Astrocyte (in vitro differentiated cells and primary cell): ENCODE data around the gene SMARCD1. TPM values are rescaled to one million over a fixed set of nuclear protein-coding genes. Genes with fewer than 3 reads are reported as not detected.

ENCODE experiments used
- DNase-seq: peaks from one replicate; pipeline ENCODE4 v3.0.0-alpha.2; 2010; ENCODE audit warnings: low read depth
- FAIRE-seq: peaks from 2 replicates; lab custom pipeline; 2011; peaks lifted over from hg19 to GRCh38; lab: Jason Lieb, UNC
- H2AFZ ChIP-seq: 2 replicates; pipeline ENCODE4 v1.6.0; 2012; ENCODE audit warnings: low read depth, low read length, inconsistent platforms
- H3K27ac ChIP-seq: 2 replicates; pipeline ENCODE4 v1.5.1; 2011; ENCODE audit warnings: low read depth, low read length, inconsistent platforms
- H3K27me3 ChIP-seq: 2 replicates; pipeline ENCODE4 v1.6.0; 2011; ENCODE audit warnings: low read length, inconsistent platforms; ENCODE audit not compliant: insufficient read depth
- H3K36me3 ChIP-seq: 2 replicates; pipeline ENCODE4 v1.5.1; 2011; ENCODE audit warnings: low read length, inconsistent platforms; ENCODE audit not compliant: insufficient read depth
- H3K4me1 ChIP-seq: 2 replicates; pipeline ENCODE4 v1.5.1; 2011; ENCODE audit warnings: low read length, inconsistent platforms; ENCODE audit not compliant: insufficient read depth
- H3K4me2 ChIP-seq: 2 replicates; pipeline ENCODE4 v1.6.0; 2012; ENCODE audit warnings: low read length, inconsistent platforms
- H3K4me3 ChIP-seq: 2 replicates; pipeline ENCODE4 v1.5.1; 2011; ENCODE audit warnings: low read depth, mild to moderate bottlenecking, low read length, inconsistent platforms; ENCODE audit not compliant: insufficient read depth
- H3K79me2 ChIP-seq: 2 replicates; pipeline ENCODE4 v1.6.0; 2012; ENCODE audit warnings: mild to moderate bottlenecking, low read length, inconsistent platforms; ENCODE audit not compliant: insufficient read depth
- H3K9ac ChIP-seq: 2 replicates; pipeline ENCODE4 v1.6.0; 2012; ENCODE audit warnings: mild to moderate bottlenecking, low read length, inconsistent platforms
- H3K9me3 ChIP-seq: 2 replicates; pipeline ENCODE4 v1.5.1; 2012; ENCODE audit warnings: low read depth, mild to moderate bottlenecking, low read length, inconsistent platforms; ENCODE audit not compliant: insufficient read depth
- H4K20me1 ChIP-seq: 2 replicates; pipeline ENCODE4 v1.6.0; 2012; ENCODE audit warnings: low read length, inconsistent platforms; ENCODE audit not compliant: insufficient read depth
- H3K27ac Mint-ChIP-seq: one replicate; pipeline ENCODE4 v1.8.0; 2021; ENCODE audit warnings: mild to moderate bottlenecking, mixed read lengths; ENCODE audit not compliant: unreplicated experiment
- H3K27me3 Mint-ChIP-seq: one replicate; pipeline ENCODE4 v1.8.0; 2021; ENCODE audit warnings: low read depth, mixed read lengths; ENCODE audit not compliant: unreplicated experiment
- H3K36me3 Mint-ChIP-seq: one replicate; pipeline ENCODE4 v1.8.0; 2021; ENCODE audit warnings: low read depth, mixed read lengths; ENCODE audit not compliant: unreplicated experiment
- H3K4me1 Mint-ChIP-seq: one replicate; pipeline ENCODE4 v1.8.0; 2021; ENCODE audit warnings: low read depth, mixed read lengths; ENCODE audit not compliant: unreplicated experiment
- H3K4me3 Mint-ChIP-seq: one replicate; pipeline ENCODE4 v1.8.0; 2021; ENCODE audit warnings: mild to moderate bottlenecking, moderate library complexity, mixed read lengths; ENCODE audit not compliant: unreplicated experiment
- H3K9me3 Mint-ChIP-seq: one replicate; pipeline ENCODE4 v1.8.0; 2021; ENCODE audit warnings: mild to moderate bottlenecking, mixed read lengths; ENCODE audit not compliant: unreplicated experiment
- CTCF ChIP-seq: IDR thresholded peaks from 2 replicates; pipeline ENCODE4 v1.5.1; 2011; ENCODE audit warnings: low read depth, mild to moderate bottlenecking, inconsistent platforms, low read length, moderate library complexity; ENCODE audit not compliant: insufficient read depth
- EZH2 ChIP-seq: IDR thresholded peaks from 2 replicates; pipeline ENCODE4 v1.6.1; 2012; ENCODE audit warnings: mild to moderate bottlenecking, low read length, inconsistent platforms; ENCODE audit not compliant: insufficient read depth
- total RNA-seq: library from RNA; stranded (reverse); gene quantifications from 2 replicates; pipeline ENCODE4 v1.2.1, GENCODE V29; 2021

Gene SMARCD1
- total RNA-seq, 1 donor from 2014 or later: 64.4 TPM

DNA sequence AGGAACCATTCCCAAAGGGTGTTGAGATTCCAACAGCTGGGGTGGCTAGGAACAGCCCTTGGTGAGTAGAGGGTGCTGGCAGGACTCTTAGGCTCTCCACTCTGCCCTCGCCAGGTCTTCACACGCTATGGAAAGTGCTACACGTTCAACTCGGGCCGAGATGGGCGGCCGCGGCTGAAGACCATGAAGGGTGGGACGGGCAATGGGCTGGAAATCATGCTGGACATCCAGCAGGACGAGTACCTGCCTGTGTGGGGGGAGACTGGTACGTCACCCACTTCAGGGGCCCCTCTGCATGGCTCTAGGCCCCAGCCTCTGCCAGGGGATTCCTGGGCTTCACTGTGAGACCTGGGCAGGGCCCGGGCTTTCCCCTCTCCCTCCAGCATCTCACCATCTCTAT, 8.0 kb upstream of the SMARCD1 start:
- H3K4me3 Mint-ChIP-seq: no peak overlapping the region
- peaks cover 7% of the 10 kb centered on the region for H3K4me1 ChIP-seq
- no peak overlapping the region for H3K9ac ChIP-seq
- FAIRE-seq: no peak
- H3K4me2 ChIP-seq: no peak overlapping the region
- H3K9me3 ChIP-seq: no peaks in the 10 kb centered on the region
- no peaks in the 10 kb centered on the region for H3K27me3 ChIP-seq
- H3K4me3 ChIP-seq: no peak overlapping the region
- no peak overlapping the region for H2AFZ ChIP-seq
- no peak for DNase-seq
- no peak overlapping the region for H3K27ac Mint-ChIP-seq
- no peak for TF ChIP-seq EZH2
- no peak for TF ChIP-seq CTCF
- H3K36me3 Mint-ChIP-seq: no peaks in the 10 kb centered on the region
- H3K27ac ChIP-seq: no peak overlapping the region
- peaks cover 12% of the 10 kb centered on the region for H3K4me1 Mint-ChIP-seq
- peaks cover 2% of the 10 kb centered on the region for H3K9me3 Mint-ChIP-seq
- no peaks in the 10 kb centered on the region for H4K20me1 ChIP-seq
- H3K36me3 ChIP-seq: no peaks in the 10 kb centered on the region
- H3K27me3 Mint-ChIP-seq: peaks cover 22% of the 10 kb centered on the region
- no peaks in the 10 kb centered on the region for H3K79me2 ChIP-seq

- Histone ChIP-seq H3K36me3 (no peaks in the 10 kb centered on the region), H4K20me1 (no peaks in the 10 kb centered on the region), H3K4me1 (peaks cover 7% of the 10 kb centered on the region), H3K4me3 (no peak overlapping the region), H3K79me2 (no peaks in the 10 kb centered on the region), H3K27me3 (no peaks in the 10 kb centered on the region), H3K27ac (no peak overlapping the region), H3K4me2 (no peak overlapping the region), H3K9me3 (no peaks in the 10 kb centered on the region), H2AFZ (no peak overlapping the region), H3K9ac (no peak overlapping the region)
- peaks cover 18% of the 10 kb centered on the region for H3K27me3 Mint-ChIP-seq
- TF ChIP-seq EZH2: no peak
- no peak for TF ChIP-seq CTCF
- H3K36me3 Mint-ChIP-seq: no peaks in the 10 kb centered on the region
- H3K9me3 Mint-ChIP-seq: peaks cover 2% of the 10 kb centered on the region
- no peak overlapping the region for H3K27ac Mint-ChIP-seq
- FAIRE-seq (no peak), DNase-seq (no peak)
- H3K4me1 Mint-ChIP-seq: peaks cover 6% of the 10 kb centered on the region
- H3K4me3 Mint-ChIP-seq: no peak overlapping the region
These were observed 6.9 kb upstream of the SMARCD1 start for GRCh38 chr12:50078281-50078680.

DNA sequence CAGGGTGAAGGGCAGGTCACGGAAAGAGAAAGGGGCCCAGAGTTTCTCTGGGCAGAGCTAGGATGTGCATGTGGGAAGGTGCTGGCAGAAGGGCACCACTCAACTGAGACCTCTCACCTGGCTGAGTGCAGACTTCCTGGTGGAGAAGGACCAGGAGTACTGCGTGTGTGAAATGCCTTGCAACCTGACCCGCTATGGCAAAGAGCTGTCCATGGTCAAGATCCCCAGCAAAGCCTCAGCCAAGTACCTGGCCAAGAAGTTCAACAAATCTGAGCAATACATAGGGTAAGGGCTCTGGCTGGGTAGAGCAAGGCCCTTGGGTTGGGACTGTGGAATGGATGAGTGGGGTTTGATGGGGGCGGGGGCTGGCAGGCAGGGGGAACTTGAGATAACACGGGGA, 5.4 kb upstream of the SMARCD1 start:
- Histone ChIP-seq H3K9me3 (no peaks in the 10 kb centered on the region), H4K20me1 (no peaks in the 10 kb centered on the region), H3K4me1 (peaks cover 11% of the 10 kb centered on the region), H3K79me2 (peaks cover 8% of the 10 kb centered on the region), H3K27me3 (no peaks in the 10 kb centered on the region), H3K9ac (no peak overlapping the region), H3K27ac (no peak overlapping the region), H3K36me3 (no peaks in the 10 kb centered on the region), H3K4me2 (no peak overlapping the region), H2AFZ (no peak overlapping the region), H3K4me3 (no peak overlapping the region)
- Mint-ChIP-seq H3K4me1 (peaks cover 11% of the 10 kb centered on the region), H3K27me3 (peaks cover 18% of the 10 kb centered on the region), H3K4me3 (no peak overlapping the region), H3K9me3 (peaks cover 2% of the 10 kb centered on the region), H3K27ac (no peak overlapping the region), H3K36me3 (no peaks in the 10 kb centered on the region)
- FAIRE-seq (no peak), DNase-seq (no peak)
- TF ChIP-seq CTCF: no peak
- TF ChIP-seq EZH2: no peak
